K562 (cell line): ENCODE results near the gene PIWIL1. TPM values are rescaled to one million over a fixed set of nuclear protein-coding genes. Genes with fewer than 3 reads are reported as not detected.

ENCODE experiments used
- ATAC-seq: fragments of 200-7000 bp; cut with Tn5 transposase; 3 replicates; pipeline ENCODE4 v1.9.1; 2020; ENCODE audit warnings: moderate library complexity
- BruUV-seq: library from RNA; stranded (reverse); fragments of 400-500 nt; replicated peaks from 2 replicates; lab custom pipeline; 2021; lab: Mats Ljungman, UMichigan
- CTCF ChIA-PET: fragments of 300-600 bp; formaldehyde crosslinking; extraction: SDS; loops from one replicate; lab custom pipeline; 2021; ENCODE audit warnings: low intra/inter-chr PET ratio; lab: Yijun Ruan, JAX
- POLR2A ChIA-PET: fragments of 300-600, 350-650 bp; sonication (Branson Sonifier 250); formaldehyde crosslinking; extraction: SDS; loops from one replicate; lab custom pipeline; 2021; ENCODE audit warnings: antibody characterized with exemption, inconsistent platforms; lab: Yijun Ruan, JAX
- DNase-seq, 4 experiments: peaks; one replicate each; pipeline versions ENCODE4 v3.0.0 to v3.0.0-alpha.2; 2011 to 2018; ENCODE audit warnings: low spot score in 3 of 4, mixed read lengths in 3 of 4; ENCODE audit errors: extremely low read depth in 1 of 4
- FAIRE-seq: peaks from 2 replicates; lab custom pipeline; 2011; peaks lifted over from hg19 to GRCh38; lab: Jason Lieb, UNC
- H2AFZ ChIP-seq: 2 replicates; pipeline ENCODE4 v1.6.0; 2011; ENCODE audit warnings: low read depth, low read length, control low read depth, inconsistent platforms
- H3K27ac ChIP-seq: fragments of 200-600 bp; 3 replicates; pipeline ENCODE4 v1.8.0; 2011; ENCODE audit warnings: low read depth, mild to moderate bottlenecking, control low read depth, inconsistent platforms, low read length, moderate library complexity, mixed read lengths; ENCODE audit errors: extremely low read depth
- H3K27me3 ChIP-seq, 2 experiments: fragments of 300-600 bp in 1 of 2; 2 replicates in 1 of 2; 3 replicates in 1 of 2; pipeline versions ENCODE4 v1.6.0 to v1.8.0; 2011; ENCODE audit warnings: inconsistent platforms in 2 of 2, low read length in 2 of 2, mild to moderate bottlenecking in 1 of 2, mixed read lengths in 1 of 2, moderate library complexity in 1 of 2; ENCODE audit not compliant: control insufficient read depth in 2 of 2, insufficient read depth in 2 of 2
- H3K36me3 ChIP-seq: fragments of 300-600 bp; 3 replicates; pipeline ENCODE4 v1.8.0; 2011; ENCODE audit warnings: mild to moderate bottlenecking, low read length, inconsistent platforms; ENCODE audit not compliant: control insufficient read depth, insufficient read depth
- H3K4me1 ChIP-seq, 2 experiments: fragments of 200-600 bp in 1 of 2; replicated peaks in 1 of 2; 2 replicates in 1 of 2; 3 replicates in 1 of 2; pipeline versions ENCODE4 v1.5.1 to v1.8.0; 2011; ENCODE audit warnings: inconsistent platforms in 2 of 2, low read length in 2 of 2, mild to moderate bottlenecking in 1 of 2, mixed read lengths in 1 of 2, moderate library complexity in 1 of 2; ENCODE audit not compliant: control insufficient read depth in 2 of 2, insufficient read depth in 2 of 2
- H3K4me2 ChIP-seq: 2 replicates; pipeline ENCODE4 v1.6.1; 2011; ENCODE audit warnings: low read length, control low read depth, inconsistent platforms, mixed read lengths; ENCODE audit not compliant: insufficient read depth
- H3K4me3 ChIP-seq: fragments of 200-600 bp; sonication (generic), shearing (Covaris generic); 2 replicates; pipeline ENCODE4 v1.5.1; 2016; ENCODE audit warnings: control low read depth, inconsistent platforms
- H3K79me2 ChIP-seq: fragments of 200-600 bp; 3 replicates; pipeline ENCODE4 v1.8.0; 2011; ENCODE audit warnings: low read length, inconsistent platforms; ENCODE audit not compliant: control insufficient read depth, insufficient read depth
- H3K9ac ChIP-seq, 2 experiments: 2 replicates each; pipeline versions ENCODE4 v1.6.0 to v1.6.1; 2011; ENCODE audit warnings: low read depth in 2 of 2, low read length in 2 of 2, control low read depth in 1 of 2, inconsistent platforms in 1 of 2, mild to moderate bottlenecking in 1 of 2, mixed read lengths in 1 of 2; ENCODE audit not compliant: insufficient read depth in 1 of 2
- H3K9me1 ChIP-seq: one replicate; pipeline ENCODE4 v1.6.0; 2011; ENCODE audit warnings: inconsistent platforms, mild to moderate bottlenecking, low read length, moderate library complexity; ENCODE audit not compliant: control insufficient read depth, insufficient read depth
- H3K9me3 ChIP-seq: replicated peaks from 2 replicates; pipeline ENCODE4 v1.5.1; 2011; ENCODE audit warnings: low read depth, low read length, inconsistent platforms; ENCODE audit not compliant: control insufficient read depth, insufficient read depth
- H4K20me1 ChIP-seq: replicated peaks from 2 replicates; pipeline ENCODE4 v1.6.1; 2011; ENCODE audit warnings: low read length, inconsistent platforms, mixed read lengths; ENCODE audit not compliant: control insufficient read depth, insufficient read depth
- CHCHD3 ChIP-seq: fragments of 250-450 bp; sonication (Bioruptor Pico); IDR thresholded peaks from 2 replicates; pipeline ENCODE4 v2.1.2; 2022; ENCODE audit warnings: mild to moderate bottlenecking
- CHD2 ChIP-seq: IDR thresholded peaks from 2 replicates; pipeline ENCODE4 v1.6.1; 2011; ENCODE audit warnings: low read depth, low read length
- CSDE1 ChIP-seq, 2 experiments: fragments of 450-650 bp; IDR thresholded peaks; 2 replicates each; pipeline ENCODE4 v1.6.1; 2016; ENCODE audit warnings: mild to moderate bottlenecking in 1 of 2
- ETV6 ChIP-seq, 3 experiments: fragments of 150-350 bp in 1 of 3; sonication (generic) in 1 of 3; formaldehyde crosslinking in 1 of 3; IDR thresholded peaks; 2 replicates each; pipeline versions ENCODE4 v1.6.1 to v1.8.0; 2014 to 2022; ENCODE audit warnings: borderline replicate concordance in 2 of 3, low read depth in 2 of 3, antibody characterized with exemption in 1 of 3, low read length in 1 of 3, mild to moderate bottlenecking in 1 of 3, missing genetic modification reagents in 1 of 3
- GATAD2B ChIP-seq: fragments of 450-650 bp; IDR thresholded peaks from 2 replicates; pipeline ENCODE4 v1.6.1; 2017; ENCODE audit warnings: mild to moderate bottlenecking, borderline replicate concordance
- IFI16 ChIP-seq: fragments of 250-450 bp; sonication (Bioruptor Pico); IDR thresholded peaks from 2 replicates; pipeline ENCODE4 v2.1.2; 2022; ENCODE audit warnings: mild to moderate bottlenecking, inconsistent platforms
- MTF1 ChIP-seq: fragments of 250-450 bp; sonication (Bioruptor Pico); IDR thresholded peaks from 2 replicates; pipeline ENCODE4 v1.9.0; 2021; ENCODE audit warnings: moderate library complexity, mild to moderate bottlenecking, inconsistent platforms, borderline replicate concordance
- PML ChIP-seq: IDR thresholded peaks from 2 replicates; pipeline ENCODE4 v1.6.1; 2012; ENCODE audit warnings: low read length, inconsistent platforms
- PRMT5 ChIP-seq: sonication (generic); formaldehyde crosslinking; IDR thresholded peaks from 2 replicates; pipeline ENCODE4 v1.5.0; 2020; ENCODE audit warnings: missing genetic modification reagents
- RB1 ChIP-seq: fragments of 450-650 bp; IDR thresholded peaks from 2 replicates; pipeline ENCODE4 v1.6.1; 2017; ENCODE audit warnings: low read depth, mild to moderate bottlenecking
- RBM22 ChIP-seq: fragments of 200-400 bp; formaldehyde crosslinking; IDR thresholded peaks from 2 replicates; pipeline ENCODE4 v1.6.1; 2018; ENCODE audit warnings: low read length, low read depth; ENCODE audit not compliant: poor library complexity, severe bottlenecking
- SMARCE1 ChIP-seq: fragments of 450-650 bp; IDR thresholded peaks from 2 replicates; pipeline ENCODE4 v1.7.1; 2016; ENCODE audit warnings: mild to moderate bottlenecking
- SOX6 ChIP-seq: fragments of 450-650 bp; IDR thresholded peaks from 2 replicates; pipeline ENCODE4 v1.6.1; 2014; ENCODE audit warnings: mild to moderate bottlenecking
- TCF3 ChIP-seq: sonication (generic); formaldehyde crosslinking; IDR thresholded peaks from 2 replicates; pipeline ENCODE4 v1.4.0; 2020; ENCODE audit warnings: mild to moderate bottlenecking, missing genetic modification reagents
- ZBTB7A ChIP-seq: IDR thresholded peaks from 2 replicates; pipeline ENCODE4 v1.6.1; 2011; ENCODE audit warnings: low read depth, mild to moderate bottlenecking, low read length, moderate library complexity, borderline replicate concordance; ENCODE audit not compliant: control insufficient read depth
- ZNF253 ChIP-seq: fragments of 250-450 bp; sonication (Bioruptor Pico); conservative IDR thresholded peaks from 2 replicates; pipeline ENCODE4 v1.6.1; 2021; ENCODE audit warnings: mild to moderate bottlenecking
- ZNF274 ChIP-seq: IDR thresholded peaks from 2 replicates; pipeline ENCODE4 v1.6.1; 2011; ENCODE audit warnings: low read depth, mild to moderate bottlenecking, low read length, moderate library complexity, borderline replicate concordance
- WGBS: fragments of 100-300 bp; shearing (Covaris generic); methylation state at CpG from one replicate; pipeline ENCODE4 v1.1.6; 2016; ENCODE audit warnings: low coverage, mixed read lengths; ENCODE audit not compliant: insufficient coverage; ENCODE audit errors: missing lambda C conversion rate; 5-methylcytosine and 5-hydroxymethylcytosine counted together
- in situ Hi-C: fragments of 300-500 bp; cut with MboI; formaldehyde crosslinking; loops from 4 replicates; pipeline ENCODE4 v1.15.0; 2018; ENCODE audit warnings: inconsistent platforms, mixed read lengths
- intact Hi-C: fragments of 100-400 bp; cut with micrococcal nuclease; formaldehyde crosslinking; loops from 2 replicates; pipeline ENCODE4 v1.14.2; 2022
- polyA plus RNA-seq, 8 experiments: library from polyadenylated mRNA; depleted of rRNA in 4 of 8; stranded (reverse) in 5 of 8; unstranded in 3 of 8; fragments of >200 nt; fragmentation: Nextera tagmentation in 2 of 8; fragmentation: Illumina TruSeq in 1 of 8; extraction: Ambion mirVana in 2 of 8; extraction: Trizol in 1 of 8; gene quantifications; 2 replicates each; pipeline versions ENCODE4 v1.2.1 to v1.2.3, GENCODE V29; 2011 to 2014; ENCODE audit warnings: inconsistent platforms in 1 of 8, missing spikeins in 1 of 8
- total RNA-seq, 7 experiments: library from RNA; depleted of rRNA in 6 of 7; stranded (reverse); fragments of >200 nt in 6 of 7; fragmentation: Illumina TruSeq in 2 of 7; extraction: Trizol in 2 of 7; gene quantifications; 2 replicates each; pipeline versions ENCODE4 v1.2.1 to v1.2.3, GENCODE V29; 2011 to 2021; ENCODE audit warnings: low replicate concordance in 1 of 7
- TF ChIP-seq, protein P1 (sequence below): fragments of 250-450 bp; sonication (Bioruptor Pico); IDR thresholded peaks from 2 replicates; pipeline ENCODE4 v1.5.0; 2021

The PIWIL1 gene
- total and polyA plus RNA-seq, 9 of the 15 experiments (the other 6 are each of a cell fraction or from before 2014, with no cell fraction given), result not detected

DNA sequence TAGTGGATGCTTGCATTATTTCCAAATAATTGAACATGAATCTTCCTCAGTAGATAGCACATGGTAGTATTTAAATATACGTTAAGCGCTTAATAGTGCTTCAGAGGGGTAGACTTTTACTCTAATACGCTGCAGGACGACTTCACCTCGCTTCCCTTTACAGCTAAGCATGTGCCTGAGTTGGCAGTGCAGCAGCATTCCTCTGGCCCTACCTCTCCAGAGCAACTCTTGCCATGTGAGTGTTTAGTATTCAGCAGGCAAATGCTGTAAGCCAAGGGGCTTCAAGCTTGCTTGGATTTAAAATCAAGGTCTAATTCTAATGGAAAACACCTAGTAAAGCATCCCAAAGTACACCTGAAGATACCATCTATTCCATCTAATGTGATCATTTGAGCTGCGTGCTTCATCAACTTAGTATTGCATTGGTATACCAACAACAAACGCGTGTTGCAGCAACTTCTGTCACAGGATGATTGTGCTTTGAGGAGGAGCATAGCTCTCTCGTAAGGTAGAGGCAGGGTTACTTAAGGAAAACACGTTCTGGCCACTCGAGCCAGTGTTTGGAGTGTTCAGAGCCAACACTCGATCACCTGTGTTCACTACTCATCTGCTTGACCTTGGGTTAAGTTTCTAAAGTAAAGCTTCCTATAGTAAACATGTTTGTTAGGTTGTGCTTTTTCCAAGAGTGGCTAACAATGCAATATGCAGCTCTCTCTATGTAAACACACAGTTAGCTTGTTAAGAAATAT is 60.6 kb downstream of the PIWIL1 start:
- TF ChIP-seq TCF3, result no peak
- no peak for TF ChIP-seq GATAD2B
- TF ChIP-seq, protein P1, sequence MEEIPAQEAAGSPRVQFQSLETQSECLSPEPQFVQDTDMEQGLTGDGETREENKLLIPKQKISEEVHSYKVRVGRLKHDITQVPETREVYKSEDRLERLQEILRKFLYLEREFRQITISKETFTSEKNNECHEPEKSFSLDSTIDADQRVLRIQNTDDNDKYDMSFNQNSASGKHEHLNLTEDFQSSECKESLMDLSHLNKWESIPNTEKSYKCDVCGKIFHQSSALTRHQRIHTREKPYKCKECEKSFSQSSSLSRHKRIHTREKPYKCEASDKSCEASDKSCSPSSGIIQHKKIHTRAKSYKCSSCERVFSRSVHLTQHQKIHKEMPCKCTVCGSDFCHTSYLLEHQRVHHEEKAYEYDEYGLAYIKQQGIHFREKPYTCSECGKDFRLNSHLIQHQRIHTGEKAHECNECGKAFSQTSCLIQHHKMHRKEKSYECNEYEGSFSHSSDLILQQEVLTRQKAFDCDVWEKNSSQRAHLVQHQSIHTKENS (CRISPR knock-in tag), result no peak
- no peak for TF ChIP-seq ZBTB7A
- no peak for TF ChIP-seq SMARCE1
- TF ChIP-seq CHCHD3, result no peak
- TF ChIP-seq CSDE1 (IDR thresholded peaks at IDR 0.05), result no peak
- TF ChIP-seq PML, result no peak
- TF ChIP-seq RB1, result no peak
- no peak for TF ChIP-seq CHD2
- no peak for TF ChIP-seq ZNF274
- TF ChIP-seq SOX6, result no peak
- TF ChIP-seq IFI16 (CRISPR knock-in tag), result no peak
- TF ChIP-seq MTF1, result no peak
- no peak for TF ChIP-seq ETV6 (IDR thresholded peaks at IDR 0.05; ENCODE audit: borderline replicate concordance in 1 of 2, low read depth in 2 of 2, low read length in 1 of 2)
- no peak for TF ChIP-seq ETV6 (CRISPR knock-in tag; IDR thresholded peaks at IDR 0.05; ENCODE audit: borderline replicate concordance)
- no peak for TF ChIP-seq RBM22
- TF ChIP-seq ZNF253 (CRISPR knock-in tag), result no peak
- TF ChIP-seq PRMT5, result no peak
- intact Hi-C loops, result no loop called here
- no peak overlapping the region for H2AFZ ChIP-seq
- no TSS peak for BruUV-seq
- H3K4me3 ChIP-seq, result no peak overlapping the region
- H3K4me2 ChIP-seq, result no peak overlapping the region
- H3K9ac ChIP-seq, result no peak overlapping the region
- H4K20me1 ChIP-seq, result no peaks in the 10 kb centered on the region
- no peaks in the 10 kb centered on the region for H3K36me3 ChIP-seq
- WGBS, result 2% methylated on average over 12 of the region's 12 CpGs
- CTCF ChIA-PET, result no interaction called here
- H3K27ac ChIP-seq, result no peak overlapping the region
- no peak for FAIRE-seq
- POLR2A ChIA-PET, result interaction anchor here (0.7 kb wide), 1 partner anchor 459 kb away, joined by 3 read pairs; no protein-coding TSS in a partner anchor
- no peaks in the 10 kb centered on the region for H3K9me1 ChIP-seq
- peaks cover 3 to 19% of the 10 kb centered on the region in 2 experiments; a peak in 4 of 5 replicates for H3K27me3 ChIP-seq
- no peaks in the 10 kb centered on the region for H3K9me3 ChIP-seq
- in situ Hi-C loops, result no loop called here
- no peaks in the 10 kb centered on the region for H3K4me1 ChIP-seq
- no peak for DNase-seq
- no peaks in the 10 kb centered on the region for H3K79me2 ChIP-seq
- ATAC-seq, result no peak
